SU-DHL-6 (cell line): ENCODE results near the gene EPB41L4B.

ENCODE experiments used
- EZH2phosphoT487 ChIP-seq: fragments of 200-600 bp; sonication (generic), shearing (Covaris generic); conservative IDR thresholded peaks from 2 replicates; pipeline ENCODE4 v1.6.1; 2018; ENCODE audit warnings: mild to moderate bottlenecking, antibody characterized with exemption, low read length, moderate library complexity, mixed read lengths
- TF ChIP-seq, protein P1 (sequence below): fragments of 200-600 bp; sonication (generic); IDR thresholded peaks from one replicate; pipeline ENCODE4 v1.5.1; 2017; ENCODE audit warnings: antibody characterized with exemption, mild to moderate bottlenecking, low read length, moderate library complexity; ENCODE audit not compliant: insufficient read depth, poor library complexity, severe bottlenecking

DNA sequence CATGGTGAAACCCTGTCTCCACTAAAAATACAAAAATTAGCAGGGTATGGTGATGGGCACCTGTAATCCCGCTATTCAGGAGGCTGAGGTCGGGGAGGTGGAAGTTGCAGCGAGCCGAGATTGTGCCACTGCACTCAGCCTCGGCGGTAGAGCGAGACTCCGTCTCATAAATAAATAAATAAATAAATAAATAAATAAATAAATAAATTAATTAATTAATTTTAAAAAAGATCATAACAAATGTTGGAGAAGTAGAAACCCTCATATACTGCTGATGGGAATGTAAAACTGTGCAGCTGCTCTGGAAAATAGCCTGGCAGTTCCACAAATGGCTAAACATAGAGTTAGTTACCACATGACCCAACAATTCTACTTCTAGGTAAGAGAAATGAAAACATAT is 39.3 kb downstream of the EPB41L4B start:
- TF ChIP-seq, protein P1, sequence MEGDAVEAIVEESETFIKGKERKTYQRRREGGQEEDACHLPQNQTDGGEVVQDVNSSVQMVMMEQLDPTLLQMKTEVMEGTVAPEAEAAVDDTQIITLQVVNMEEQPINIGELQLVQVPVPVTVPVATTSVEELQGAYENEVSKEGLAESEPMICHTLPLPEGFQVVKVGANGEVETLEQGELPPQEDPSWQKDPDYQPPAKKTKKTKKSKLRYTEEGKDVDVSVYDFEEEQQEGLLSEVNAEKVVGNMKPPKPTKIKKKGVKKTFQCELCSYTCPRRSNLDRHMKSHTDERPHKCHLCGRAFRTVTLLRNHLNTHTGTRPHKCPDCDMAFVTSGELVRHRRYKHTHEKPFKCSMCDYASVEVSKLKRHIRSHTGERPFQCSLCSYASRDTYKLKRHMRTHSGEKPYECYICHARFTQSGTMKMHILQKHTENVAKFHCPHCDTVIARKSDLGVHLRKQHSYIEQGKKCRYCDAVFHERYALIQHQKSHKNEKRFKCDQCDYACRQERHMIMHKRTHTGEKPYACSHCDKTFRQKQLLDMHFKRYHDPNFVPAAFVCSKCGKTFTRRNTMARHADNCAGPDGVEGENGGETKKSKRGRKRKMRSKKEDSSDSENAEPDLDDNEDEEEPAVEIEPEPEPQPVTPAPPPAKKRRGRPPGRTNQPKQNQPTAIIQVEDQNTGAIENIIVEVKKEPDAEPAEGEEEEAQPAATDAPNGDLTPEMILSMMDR, result no peak
- TF ChIP-seq EZH2phosphoT487, result no peak
